Spleen (tissue), 7 donors: ENCODE results near the gene FILIP1L.

Source experiments
- POLR2AphosphoS5 ChIP-seq, 3 donors: sonication (generic); formaldehyde crosslinking; IDR thresholded peaks; one replicate each; pipeline ENCODE4 v1.5.1; 2017; ENCODE audit warnings: antibody characterized with exemption in 3 of 3
- TF ChIP-seq, protein P1 (sequence below), 11 experiments: fragments of 200-600 bp in 7 of 11; fragments of 450-650 bp in 4 of 11; sonication (generic) in 4 of 11; IDR thresholded peaks in 8 of 11; conservative IDR thresholded peaks in 3 of 11; 1 replicate in 7 of 11; 2 replicates in 4 of 11; pipeline versions ENCODE4 v1.4.0 to v1.8.0; 2016 to 2021; ENCODE audit warnings: antibody characterized with exemption in 11 of 11, inconsistent platforms in 4 of 11, mild to moderate bottlenecking in 1 of 11
- donor health status: DM: no; HTN: no; CAD: no; lungs with moderate emphysema.
- donor health status: DM: no; HTN: no; CAD: no.
- donor health status: DM: no; HTN: no; CAD: no.

DNA sequence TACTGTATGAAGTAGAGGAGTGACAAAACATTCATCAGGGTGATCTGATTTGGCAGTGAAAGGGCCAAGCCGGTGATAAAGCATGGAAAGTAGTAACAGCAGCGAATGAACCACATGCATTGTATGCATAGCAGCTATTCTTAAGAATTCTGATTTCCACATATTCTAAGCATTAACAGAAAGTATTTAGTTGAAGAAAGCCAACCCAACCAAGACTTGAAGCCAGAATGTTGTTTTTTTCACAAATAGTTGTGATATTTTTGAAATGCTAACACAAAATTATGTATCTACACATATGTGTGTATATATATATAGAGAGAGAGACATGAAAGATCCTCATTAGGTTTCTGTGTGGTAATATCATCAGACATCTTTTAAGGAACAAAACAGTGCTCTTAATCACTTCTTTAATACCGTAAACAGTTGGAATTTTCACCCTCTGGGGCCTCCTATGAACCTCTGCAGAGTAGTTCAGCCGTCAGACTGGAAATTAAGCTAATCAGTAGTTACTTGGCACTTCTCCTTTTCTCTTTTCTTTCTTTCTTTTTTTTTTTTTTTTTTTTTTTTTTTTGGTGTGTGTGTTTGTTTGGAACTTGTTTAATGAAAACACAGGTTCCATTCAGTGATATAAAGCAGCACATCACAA lies 157.0 kb downstream of the FILIP1L start:
- TF ChIP-seq POLR2AphosphoS5 (IDR thresholded peaks at IDR 0.05): no peak
- TF ChIP-seq, protein P1, sequence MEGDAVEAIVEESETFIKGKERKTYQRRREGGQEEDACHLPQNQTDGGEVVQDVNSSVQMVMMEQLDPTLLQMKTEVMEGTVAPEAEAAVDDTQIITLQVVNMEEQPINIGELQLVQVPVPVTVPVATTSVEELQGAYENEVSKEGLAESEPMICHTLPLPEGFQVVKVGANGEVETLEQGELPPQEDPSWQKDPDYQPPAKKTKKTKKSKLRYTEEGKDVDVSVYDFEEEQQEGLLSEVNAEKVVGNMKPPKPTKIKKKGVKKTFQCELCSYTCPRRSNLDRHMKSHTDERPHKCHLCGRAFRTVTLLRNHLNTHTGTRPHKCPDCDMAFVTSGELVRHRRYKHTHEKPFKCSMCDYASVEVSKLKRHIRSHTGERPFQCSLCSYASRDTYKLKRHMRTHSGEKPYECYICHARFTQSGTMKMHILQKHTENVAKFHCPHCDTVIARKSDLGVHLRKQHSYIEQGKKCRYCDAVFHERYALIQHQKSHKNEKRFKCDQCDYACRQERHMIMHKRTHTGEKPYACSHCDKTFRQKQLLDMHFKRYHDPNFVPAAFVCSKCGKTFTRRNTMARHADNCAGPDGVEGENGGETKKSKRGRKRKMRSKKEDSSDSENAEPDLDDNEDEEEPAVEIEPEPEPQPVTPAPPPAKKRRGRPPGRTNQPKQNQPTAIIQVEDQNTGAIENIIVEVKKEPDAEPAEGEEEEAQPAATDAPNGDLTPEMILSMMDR (IDR thresholded peaks at IDR 0.05 in 8 of 11, conservative IDR thresholded peaks at IDR 0.05 in 3 of 11): no peak
